WTC11 (cell line): ENCODE data around the gene DNASE2B. TPM values are rescaled to one million over a fixed set of nuclear protein-coding genes. Genes with fewer than 3 reads are reported as not detected.

Source experiments
- ATAC-seq: fragments of 200-7000 bp; cut with Tn5 transposase; 2 replicates; pipeline ENCODE4 v1.10.0; 2021; ENCODE audit warnings: mild to moderate bottlenecking, moderate library complexity
- CTCF ChIA-PET: fragments of 300-600 bp; sonication (Branson Sonifier 250); formaldehyde crosslinking; loops from one replicate; lab custom pipeline; 2021; ENCODE audit warnings: antibody characterized with exemption; lab: Charles Lee
- POLR2A ChIA-PET: fragments of 350-600 bp; sonication (Branson Sonifier 250); formaldehyde crosslinking; loops from one replicate; lab custom pipeline; 2021; ENCODE audit warnings: antibody characterized with exemption; lab: Charles Lee
- DNase-seq: peaks from one replicate; pipeline ENCODE4 v3.0.0; 2021; ENCODE audit warnings: low spot score
- H3K27ac Mint-ChIP-seq: 2 replicates; pipeline ENCODE4 v1.8.0; 2021; ENCODE audit warnings: mixed read lengths
- H3K27me3 Mint-ChIP-seq: 2 replicates; pipeline ENCODE4 v1.8.0; 2021; ENCODE audit warnings: low read depth, mild to moderate bottlenecking, moderate library complexity, mixed read lengths
- H3K36me3 Mint-ChIP-seq: 2 replicates; pipeline ENCODE4 v1.8.0; 2021; ENCODE audit warnings: mixed read lengths
- H3K4me1 Mint-ChIP-seq: 2 replicates; pipeline ENCODE4 v1.8.0; 2022; ENCODE audit warnings: mixed read lengths
- H3K4me3 Mint-ChIP-seq: 2 replicates; pipeline ENCODE4 v1.8.0; 2021; ENCODE audit warnings: mild to moderate bottlenecking, moderate library complexity, mixed read lengths
- H3K9me3 Mint-ChIP-seq: 2 replicates; pipeline ENCODE4 v1.8.0; 2021; ENCODE audit warnings: mixed read lengths
- FOXK1 ChIP-seq: sonication (generic); formaldehyde crosslinking; IDR thresholded peaks from 2 replicates; pipeline ENCODE4 v1.8.0; 2022; ENCODE audit warnings: mild to moderate bottlenecking, moderate library complexity, missing genetic modification reagents
- JAZF1 ChIP-seq: fragments of 250-450 bp; sonication (Bioruptor Pico); IDR thresholded peaks from 2 replicates; pipeline ENCODE4 v1.9.0; 2021; ENCODE audit warnings: moderate library complexity, mild to moderate bottlenecking, inconsistent platforms
- MXD4 ChIP-seq: fragments of 250-450 bp; sonication (Bioruptor Pico); IDR thresholded peaks from 2 replicates; pipeline ENCODE4 v1.8.0; 2021; ENCODE audit warnings: mild to moderate bottlenecking, moderate library complexity, borderline replicate concordance
- NFATC4 ChIP-seq: fragments of 250-450 bp; sonication (Bioruptor Pico); IDR thresholded peaks from 2 replicates; pipeline ENCODE4 v1.9.0; 2021; ENCODE audit warnings: mild to moderate bottlenecking
- PRRX2 ChIP-seq: fragments of 250-450 bp; sonication (Bioruptor Pico); IDR thresholded peaks from 2 replicates; pipeline ENCODE4 v1.8.0; 2021; ENCODE audit warnings: mild to moderate bottlenecking
- total RNA-seq: library from RNA; stranded (reverse); gene quantifications from 3 replicates; pipeline ENCODE4 v1.2.3, GENCODE V29; 2021

DNASE2B gene
- total RNA-seq, 1 experiment from 2014 or later = 0.15 TPM

- H3K27me3 Mint-ChIP-seq = peaks cover 54% of the 10 kb centered on the region
- ATAC-seq (no peak), DNase-seq (no peak)
- H3K4me1 Mint-ChIP-seq = no peaks in the 10 kb centered on the region
- no peak overlapping the region for H3K27ac Mint-ChIP-seq
- H3K4me3 Mint-ChIP-seq = no peak overlapping the region
- TF ChIP-seq PRRX2 (CRISPR knock-in tag) (no peak), JAZF1 (no peak), FOXK1 (CRISPR knock-in tag) (no peak), MXD4 (no peak), NFATC4 (CRISPR knock-in tag) (no peak)
- ChIA-PET CTCF (interaction anchor here (1.3 kb wide), 1 partner anchor 98 kb away, joined by 3 read pairs; no protein-coding TSS in a partner anchor), POLR2A (no interaction called here)
- H3K36me3 Mint-ChIP-seq = no peaks in the 10 kb centered on the region
- no peaks in the 10 kb centered on the region for H3K9me3 Mint-ChIP-seq
Measured at GRCh38 chr1:84462118-84462517, 63.8 kb downstream of the DNASE2B start.

Other genes starting within 250 kb of the DNASE2B start
- 1.8 to 2.9 TPM (median 2.3 TPM) in 3 replicates for gene SAMD13, start 96.8 kb upstream of the DNASE2B start, total RNA-seq
- gene RPF1, start 80.8 kb downstream of the DNASE2B start, total RNA-seq = 30.3 to 33.8 TPM (median 31.7 TPM) in 3 replicates
- 0.85 to 0.92 TPM in 2 of 3 replicates, not detected in the other for gene SPATA1, start 107.9 kb downstream of the DNASE2B start, total RNA-seq
- 108 to 122 TPM (median 111 TPM) in 3 replicates for gene GNG5, start 108.1 kb downstream of the DNASE2B start, total RNA-seq
- gene CTBS, start 176.0 kb downstream of the DNASE2B start, total RNA-seq = 8.8 to 10.1 TPM (median 9.3 TPM) in 3 replicates